Pancreas (tissue), 10 donors: Measurements from ENCODE around the gene IQCK. TPM values are rescaled to one million over a fixed set of nuclear protein-coding genes. Genes with fewer than 3 reads are reported as not detected.

Source experiments
- ATAC-seq, 4 donors: fragments of 200-7000 bp; cut with Tn5 transposase; one replicate each; pipeline versions ENCODE4 v1.8.0 to v1.9.1; 2020; ENCODE audit warnings: mild to moderate bottlenecking in 4 of 4, moderate library complexity in 4 of 4
- DNase-seq, 6 donors: peaks; one replicate each; pipeline ENCODE4 v3.0.0-alpha.2; 2020
- FAIRE-seq: peaks from 2 replicates; lab custom pipeline; 2012; peaks lifted over from hg19 to GRCh38; lab: Jason Lieb, UNC
- H3K27ac ChIP-seq, 4 donors: fragments of 200-600 bp; sonication (generic); 1 replicate in 3 of 4; 2 replicates in 1 of 4; pipeline versions ENCODE4 v1.5.0 to v1.8.0; 2020
- H3K27me3 ChIP-seq, 4 donors: fragments of 200-600 bp; one replicate each; pipeline ENCODE4 v1.8.0; 2021
- H3K36me3 ChIP-seq, 3 donors: fragments of 200-600 bp; sonication (generic) in 1 of 3; one replicate each; pipeline versions ENCODE4 v1.5.0 to v1.8.0; 2020 to 2021
- H3K4me1 ChIP-seq, 3 donors: fragments of 200-600 bp; one replicate each; pipeline ENCODE4 v1.8.0; 2021
- H3K4me3 ChIP-seq, 4 donors: fragments of 200-600 bp; sonication (generic) in 2 of 4; one replicate each; pipeline versions ENCODE4 v1.5.0 to v1.8.0; 2020 to 2021
- H3K9me3 ChIP-seq, 4 donors: fragments of 200-600 bp; one replicate each; pipeline ENCODE4 v1.8.0; 2021
- CTCF ChIP-seq, 4 donors: fragments of 200-600 bp; sonication (generic) in 3 of 4; IDR thresholded peaks; one replicate each; pipeline versions ENCODE4 v1.5.0 to v1.8.0; 2021; ENCODE audit warnings: antibody characterized with exemption in 4 of 4
- WGBS, 2 donors: extraction: QIAGEN DNeasy Blood & Tissue Kit; methylation state at CpG; one replicate each; pipeline ENCODE4 v1.1.7; 2013; 5-methylcytosine and 5-hydroxymethylcytosine counted together
- intact Hi-C, 3 donors: fragments of 100-400 bp; cut with DNase I; formaldehyde crosslinking; loops; one replicate each; pipeline versions ENCODE4 v1.11.1 to v1.14.2; 2022
- polyA plus RNA-seq, 2 donors: library from polyadenylated mRNA; stranded (reverse); fragments of 200-250 nt; gene quantifications; one replicate each; pipeline ENCODE4 v1.2.3, GENCODE V29; 2013
- total RNA-seq, 6 donors: library from RNA; stranded (reverse); fragmentation: NEBNext Ultra II Directional in 4 of 6; extraction: Animal tissue kit (Norgen Biotek cat#: 25700) in 4 of 6; gene quantifications; one replicate each; pipeline versions ENCODE4 v1.2.1 to v1.2.4, GENCODE V29; 2021 to 2023
- donor health status: healthy with polysubstance abuse.
- donor health status: DM: no; HTN: no; CAD: no; lungs with moderate emphysema.
- donor health status: DM: no; HTN: no; CAD: no.
- donor health status: control.
- donor health status: control.
- donor health status: Bipolar disorder and iron deficiency.
- donor health status: DM: yes; HTN: yes; CAD: no.
- donor health status: DM: no; HTN: no; CAD: no.
- donor health status: DM: no; HTN: no; CAD: no.
- donor health status: DM: yes; HTN: yes; CAD: no.

Gene IQCK
- total and polyA plus RNA-seq, 8 donors = 6.7 to 15.5 (median 10.9) TPM

- Histone ChIP-seq H3K9me3 (no peaks in the 10 kb centered on the region), H3K4me3 (peak overlapping the region in 1 of 4 donors; percentile 14), H3K36me3 (no peaks in the 10 kb centered on the region), H3K27me3 (no peaks in the 10 kb centered on the region), H3K27ac (peak overlapping the region; percentile 60 to 91 (median 76)), H3K4me1 (peaks cover 35 to 41% (median 37%) of the 10 kb centered on the region in 3 donors)
- no peak for FAIRE-seq
- intact Hi-C loops = no loop called here
- no peak for TF ChIP-seq CTCF (IDR thresholded peaks at IDR 0.05)
- DNase-seq = peak; percentile 64 to 87 (median 81)
- WGBS, 2 donors = 18 to 21% methylated on average over 10 of the region's 10 CpGs
- peak; percentile 50 to 77 (median 74) for ATAC-seq
Observed at GRCh38 chr16:19804538-19805323, 86.7 kb downstream of the IQCK start.

- no peak for ATAC-seq
- no peak for DNase-seq
- no peak for TF ChIP-seq CTCF (IDR thresholded peaks at IDR 0.05)
- intact Hi-C loops = no loop called here
- Histone ChIP-seq H3K9me3 (no peaks in the 10 kb centered on the region), H3K4me1 (peaks cover 37 to 44% (median 38%) of the 10 kb centered on the region in 3 donors), H3K36me3 (no peaks in the 10 kb centered on the region), H3K4me3 (no peak overlapping the region), H3K27ac (peak overlapping the region; percentile 22 to 91 (median 74)), H3K27me3 (no peaks in the 10 kb centered on the region)
- 81 to 88% methylated on average over 4 of the region's 4 CpGs for WGBS, 2 donors
- no peak for FAIRE-seq
Observed at GRCh38 chr16:19805459-19806162, 87.5 kb downstream of the IQCK start.

GRCh38 chr16:19808061-19808641 is 90.1 kb downstream of the IQCK start:
- no peaks in the 10 kb centered on the region for H3K9me3 ChIP-seq
- FAIRE-seq (no peak), ATAC-seq (peak; percentile 76 to 84 (median 81)), DNase-seq (peak in 5 of 6 donors; percentile 43 to 82 (median 75))
- peak overlapping the region; percentile 62 to 91 (median 80) for H3K27ac ChIP-seq
- WGBS, 2 donors = 16 to 17% methylated on average over 5 of the region's 5 CpGs
- H3K36me3 ChIP-seq = no peaks in the 10 kb centered on the region
- intact Hi-C loops = no loop called here
- no peak for TF ChIP-seq CTCF (IDR thresholded peaks at IDR 0.05)
- H3K27me3 ChIP-seq = no peaks in the 10 kb centered on the region
- no peak overlapping the region for H3K4me3 ChIP-seq
- peaks cover 37 to 50% (median 44%) of the 10 kb centered on the region in 3 donors for H3K4me1 ChIP-seq

GRCh38 chr16:19809121-19809635 is 91.1 kb downstream of the IQCK start:
- H3K4me3 ChIP-seq = no peak overlapping the region
- FAIRE-seq = no peak
- H3K9me3 ChIP-seq = no peaks in the 10 kb centered on the region
- H3K27ac ChIP-seq = peak overlapping the region; percentile 62 to 91 (median 80)
- intact Hi-C loops = no loop called here
- 61 to 62% methylated on average over 4 of the region's 4 CpGs for WGBS, 2 donors
- DNase-seq = peak in 1 of 6 donors; percentile 57
- ATAC-seq = peak in 2 of 4 donors; percentile 24 to 32
- H3K36me3 ChIP-seq = no peaks in the 10 kb centered on the region
- no peaks in the 10 kb centered on the region for H3K27me3 ChIP-seq
- TF ChIP-seq CTCF (IDR thresholded peaks at IDR 0.05) = no peak
- H3K4me1 ChIP-seq = peaks cover 36 to 46% (median 40%) of the 10 kb centered on the region in 3 donors
